SK-N-SH treated with all-trans-retinoic acid at 6 μM for 48 hours (cell line): ENCODE results near the gene SLC38A4.

Source experiments
- ATAC-seq: fragments of 200-7000 bp; cut with Tn5 transposase; 3 replicates; pipeline ENCODE4 v1.9.1; 2020; ENCODE audit warnings: mild to moderate bottlenecking, moderate library complexity
- ARNTL ChIP-seq: fragments of 450-650 bp; formaldehyde crosslinking; IDR thresholded peaks from 2 replicates; pipeline ENCODE4 v1.5.0; 2020; ENCODE audit warnings: low read depth, mild to moderate bottlenecking, moderate library complexity, borderline replicate concordance
- ESRRG ChIP-seq: fragments of 250-450 bp; sonication (Bioruptor Pico); IDR thresholded peaks from 2 replicates; pipeline ENCODE4 v1.6.1; 2021; ENCODE audit warnings: mild to moderate bottlenecking
- GLIS3 ChIP-seq: fragments of 250-450 bp; sonication (Bioruptor Pico); IDR thresholded peaks from 2 replicates; pipeline ENCODE4 v1.5.0; 2020; ENCODE audit warnings: mild to moderate bottlenecking, moderate library complexity
- ISL1 ChIP-seq: fragments of 250-450 bp; sonication (Bioruptor Pico); IDR thresholded peaks from 2 replicates; pipeline ENCODE4 v2.1.2; 2022; ENCODE audit warnings: mild to moderate bottlenecking, moderate library complexity
- OSR1 ChIP-seq: fragments of 250-450 bp; sonication (Bioruptor Pico); IDR thresholded peaks from 2 replicates; pipeline ENCODE4 v1.8.0; 2022; ENCODE audit warnings: moderate library complexity, mild to moderate bottlenecking, inconsistent platforms
- PPARA ChIP-seq: fragments of 250-450 bp; sonication (Bioruptor Pico); IDR thresholded peaks from 2 replicates; pipeline ENCODE4 v1.5.0; 2020; ENCODE audit warnings: mild to moderate bottlenecking, borderline replicate concordance
- RARB ChIP-seq: fragments of 250-450 bp; sonication (Bioruptor Pico); IDR thresholded peaks from 2 replicates; pipeline ENCODE4 v1.8.0; 2021; ENCODE audit warnings: mild to moderate bottlenecking, moderate library complexity
- SNAI2 ChIP-seq: fragments of 250-450 bp; sonication (Bioruptor Pico); IDR thresholded peaks from 2 replicates; pipeline ENCODE4 v1.5.0; 2020; ENCODE audit warnings: mild to moderate bottlenecking, moderate library complexity
- TCF4 ChIP-seq: fragments of 250-450 bp; sonication (Bioruptor Pico); IDR thresholded peaks from 2 replicates; pipeline ENCODE4 v1.8.0; 2021; ENCODE audit warnings: mild to moderate bottlenecking, moderate library complexity, borderline replicate concordance
- TOX ChIP-seq: fragments of 250-450 bp; sonication (Bioruptor Pico); IDR thresholded peaks from 2 replicates; pipeline ENCODE4 v1.8.0; 2021; ENCODE audit warnings: mild to moderate bottlenecking, moderate library complexity, borderline replicate concordance
- ZC3H10 ChIP-seq: fragments of 250-450 bp; sonication (Bioruptor Pico); IDR thresholded peaks from 2 replicates; pipeline ENCODE4 v1.5.1; 2021; ENCODE audit warnings: mild to moderate bottlenecking, moderate library complexity
- ZFP3 ChIP-seq: fragments of 250-450 bp; sonication (Bioruptor Pico); IDR thresholded peaks from 2 replicates; pipeline ENCODE4 v1.5.0; 2020; ENCODE audit warnings: mild to moderate bottlenecking, moderate library complexity
- ZFP30 ChIP-seq: fragments of 450-650 bp; formaldehyde crosslinking; IDR thresholded peaks from 2 replicates; pipeline ENCODE4 v1.5.0; 2022; ENCODE audit warnings: mild to moderate bottlenecking, moderate library complexity
- ZNF70 ChIP-seq: fragments of 450-650 bp; formaldehyde crosslinking; IDR thresholded peaks from 2 replicates; pipeline ENCODE4 v1.5.0; 2020; ENCODE audit warnings: mild to moderate bottlenecking, moderate library complexity
- ZNF8 ChIP-seq: fragments of 450-650 bp; formaldehyde crosslinking; IDR thresholded peaks from 2 replicates; pipeline ENCODE4 v1.5.0; 2020; ENCODE audit warnings: mild to moderate bottlenecking, moderate library complexity
- TF ChIP-seq, protein P1 (sequence below): fragments of 250-450 bp; sonication (Bioruptor Pico); IDR thresholded peaks from 2 replicates; pipeline ENCODE4 v1.5.0; 2020; ENCODE audit warnings: mild to moderate bottlenecking, moderate library complexity
- TF ChIP-seq, protein P2 (sequence below): fragments of 250-450 bp; sonication (Bioruptor Pico); IDR thresholded peaks from 2 replicates; pipeline ENCODE4 v1.5.1; 2021; ENCODE audit warnings: mild to moderate bottlenecking, moderate library complexity
- TF ChIP-seq, protein P3 (sequence below): fragments of 250-450 bp; sonication (Bioruptor Pico); IDR thresholded peaks from 2 replicates; pipeline ENCODE4 v1.5.1; 2020; ENCODE audit warnings: low read depth, mild to moderate bottlenecking, moderate library complexity
- TF ChIP-seq, protein P4 (sequence below): fragments of 250-450 bp; sonication (Bioruptor Pico); IDR thresholded peaks from 2 replicates; pipeline ENCODE4 v1.8.0; 2020; ENCODE audit warnings: mild to moderate bottlenecking, moderate library complexity, borderline replicate concordance

Gene SLC38A4

DNA sequence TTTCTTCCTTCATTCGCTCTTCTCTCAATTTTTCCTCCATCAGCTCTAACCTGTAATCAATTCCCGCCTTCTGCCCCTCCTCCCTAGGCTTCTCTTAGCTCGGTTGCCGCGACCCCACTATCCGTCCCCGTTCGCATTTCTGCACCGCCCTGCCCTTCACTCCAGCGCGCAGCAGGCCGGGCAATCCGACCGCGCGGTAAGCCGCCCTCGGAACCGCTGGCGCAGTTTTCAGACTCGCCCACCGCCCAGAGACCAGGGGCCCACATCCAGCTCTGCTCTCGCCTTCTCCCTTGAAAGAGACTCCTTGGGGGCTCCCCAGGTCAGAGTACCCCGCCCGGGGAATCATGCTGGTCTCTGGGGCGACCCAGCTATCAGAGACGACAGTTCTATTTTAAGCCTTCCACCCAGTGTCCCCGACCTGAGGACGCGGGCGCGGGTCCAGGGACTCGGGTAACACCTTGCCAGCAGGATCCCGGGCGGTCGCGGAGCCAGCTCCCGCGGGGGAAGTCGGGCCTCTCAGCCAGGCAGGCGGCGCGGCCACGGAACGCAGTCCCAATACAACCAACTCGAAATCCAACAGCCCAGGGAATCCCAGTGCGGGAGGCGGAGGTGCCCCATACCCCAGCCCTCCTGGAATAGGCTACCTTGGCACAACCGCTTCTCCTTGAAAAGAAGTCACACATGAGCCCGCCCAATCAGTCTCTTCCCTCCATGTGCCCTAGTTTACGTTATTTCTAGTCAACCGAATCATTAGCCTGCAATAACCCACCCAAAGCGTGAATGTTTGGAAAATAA is 5.7 kb upstream of the SLC38A4 start:
- TF ChIP-seq PPARA (CRISPR knock-in tag): no peak
- TF ChIP-seq RARB: no peak
- no peak for TF ChIP-seq ISL1
- ATAC-seq: peak; percentile 48

DNA sequence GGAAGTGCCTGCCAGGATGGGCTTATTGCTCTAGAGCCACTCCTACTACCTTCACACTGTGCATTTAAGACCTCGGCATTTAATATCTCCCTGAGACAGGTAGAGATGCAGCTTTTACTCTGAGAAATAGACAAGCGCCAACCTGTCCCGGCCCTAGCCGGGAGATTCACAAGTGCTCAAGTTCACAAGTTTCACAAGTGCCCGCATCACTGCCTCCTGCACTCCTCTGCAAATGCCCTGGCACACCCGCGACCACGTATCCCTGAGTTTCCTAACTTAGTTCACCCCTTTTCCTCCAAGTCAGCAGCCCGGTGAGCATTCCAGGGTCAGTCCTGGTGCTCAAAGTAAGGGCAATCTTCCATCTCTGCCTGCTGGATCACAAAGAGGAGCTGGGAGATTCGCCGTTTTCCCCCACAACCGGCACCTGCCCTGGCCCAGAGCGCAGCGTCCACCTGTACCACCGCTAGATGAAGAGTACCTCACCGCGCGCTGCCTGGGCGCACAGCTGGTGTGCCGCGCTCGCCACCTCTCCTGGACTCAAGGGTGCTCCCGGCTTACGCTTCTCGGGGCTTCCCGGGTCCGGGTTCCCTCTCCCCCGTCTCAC is 5.0 kb upstream of the SLC38A4 start:
- peak; percentile 44 for ATAC-seq

DNA sequence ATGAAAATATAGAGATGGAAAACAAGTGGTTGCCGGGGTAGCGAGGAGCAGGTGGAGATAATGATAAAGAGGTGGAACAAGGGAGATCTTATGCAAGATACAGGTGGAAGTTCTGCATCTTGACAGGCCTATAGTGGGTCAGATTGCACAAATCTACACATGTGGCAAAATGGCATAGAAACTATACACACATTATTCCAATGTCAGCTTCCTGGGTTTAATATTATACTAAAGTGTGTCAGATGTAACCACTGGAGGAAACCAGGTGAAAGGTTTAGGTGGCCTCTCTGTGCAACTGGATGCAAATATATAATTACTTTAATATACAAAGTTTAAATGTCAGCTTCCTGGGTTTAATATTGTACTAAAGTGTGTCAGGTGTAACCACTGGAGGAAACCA is 1.1 kb downstream of the SLC38A4 start:
- TF ChIP-seq SNAI2 (no peak), ZFP30 (CRISPR knock-in tag) (no peak), ISL1 (no peak), PPARA (CRISPR knock-in tag) (no peak), ESRRG (CRISPR knock-in tag) (no peak), GLIS3 (CRISPR knock-in tag) (no peak), RARB (no peak), ZFP3 (CRISPR knock-in tag) (no peak), TOX (CRISPR knock-in tag) (no peak), OSR1 (CRISPR knock-in tag) (no peak), ZNF8 (CRISPR knock-in tag) (no peak), ARNTL (no peak), ZNF70 (CRISPR knock-in tag) (no peak)
- TF ChIP-seq, protein P1, sequence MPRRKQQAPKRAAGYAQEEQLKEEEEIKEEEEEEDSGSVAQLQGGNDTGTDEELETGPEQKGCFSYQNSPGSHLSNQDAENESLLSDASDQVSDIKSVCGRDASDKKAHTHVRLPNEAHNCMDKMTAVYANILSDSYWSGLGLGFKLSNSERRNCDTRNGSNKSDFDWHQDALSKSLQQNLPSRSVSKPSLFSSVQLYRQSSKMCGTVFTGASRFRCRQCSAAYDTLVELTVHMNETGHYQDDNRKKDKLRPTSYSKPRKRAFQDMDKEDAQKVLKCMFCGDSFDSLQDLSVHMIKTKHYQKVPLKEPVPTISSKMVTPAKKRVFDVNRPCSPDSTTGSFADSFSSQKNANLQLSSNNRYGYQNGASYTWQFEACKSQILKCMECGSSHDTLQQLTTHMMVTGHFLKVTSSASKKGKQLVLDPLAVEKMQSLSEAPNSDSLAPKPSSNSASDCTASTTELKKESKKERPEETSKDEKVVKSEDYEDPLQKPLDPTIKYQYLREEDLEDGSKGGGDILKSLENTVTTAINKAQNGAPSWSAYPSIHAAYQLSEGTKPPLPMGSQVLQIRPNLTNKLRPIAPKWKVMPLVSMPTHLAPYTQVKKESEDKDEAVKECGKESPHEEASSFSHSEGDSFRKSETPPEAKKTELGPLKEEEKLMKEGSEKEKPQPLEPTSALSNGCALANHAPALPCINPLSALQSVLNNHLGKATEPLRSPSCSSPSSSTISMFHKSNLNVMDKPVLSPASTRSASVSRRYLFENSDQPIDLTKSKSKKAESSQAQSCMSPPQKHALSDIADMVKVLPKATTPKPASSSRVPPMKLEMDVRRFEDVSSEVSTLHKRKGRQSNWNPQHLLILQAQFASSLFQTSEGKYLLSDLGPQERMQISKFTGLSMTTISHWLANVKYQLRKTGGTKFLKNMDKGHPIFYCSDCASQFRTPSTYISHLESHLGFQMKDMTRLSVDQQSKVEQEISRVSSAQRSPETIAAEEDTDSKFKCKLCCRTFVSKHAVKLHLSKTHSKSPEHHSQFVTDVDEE (CRISPR knock-in tag): no peak
- TF ChIP-seq, protein P2, sequence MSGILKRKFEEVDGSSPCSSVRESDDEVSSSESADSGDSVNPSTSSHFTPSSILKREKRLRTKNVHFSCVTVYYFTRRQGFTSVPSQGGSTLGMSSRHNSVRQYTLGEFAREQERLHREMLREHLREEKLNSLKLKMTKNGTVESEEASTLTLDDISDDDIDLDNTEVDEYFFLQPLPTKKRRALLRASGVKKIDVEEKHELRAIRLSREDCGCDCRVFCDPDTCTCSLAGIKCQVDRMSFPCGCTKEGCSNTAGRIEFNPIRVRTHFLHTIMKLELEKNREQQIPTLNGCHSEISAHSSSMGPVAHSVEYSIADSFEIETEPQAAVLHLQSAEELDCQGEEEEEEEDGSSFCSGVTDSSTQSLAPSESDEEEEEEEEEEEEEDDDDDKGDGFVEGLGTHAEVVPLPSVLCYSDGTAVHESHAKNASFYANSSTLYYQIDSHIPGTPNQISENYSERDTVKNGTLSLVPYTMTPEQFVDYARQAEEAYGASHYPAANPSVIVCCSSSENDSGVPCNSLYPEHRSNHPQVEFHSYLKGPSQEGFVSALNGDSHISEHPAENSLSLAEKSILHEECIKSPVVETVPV (CRISPR knock-in tag): no peak
- TF ChIP-seq, all 23 proteins: peak for 0
- ATAC-seq: no peak

More for the DNA sequence above, 5.0 kb upstream of the SLC38A4 start:
- TF ChIP-seq ARNTL (no peak), TCF4 (CRISPR knock-in tag) (no peak), PPARA (CRISPR knock-in tag) (no peak)
- TF ChIP-seq, protein P3, sequence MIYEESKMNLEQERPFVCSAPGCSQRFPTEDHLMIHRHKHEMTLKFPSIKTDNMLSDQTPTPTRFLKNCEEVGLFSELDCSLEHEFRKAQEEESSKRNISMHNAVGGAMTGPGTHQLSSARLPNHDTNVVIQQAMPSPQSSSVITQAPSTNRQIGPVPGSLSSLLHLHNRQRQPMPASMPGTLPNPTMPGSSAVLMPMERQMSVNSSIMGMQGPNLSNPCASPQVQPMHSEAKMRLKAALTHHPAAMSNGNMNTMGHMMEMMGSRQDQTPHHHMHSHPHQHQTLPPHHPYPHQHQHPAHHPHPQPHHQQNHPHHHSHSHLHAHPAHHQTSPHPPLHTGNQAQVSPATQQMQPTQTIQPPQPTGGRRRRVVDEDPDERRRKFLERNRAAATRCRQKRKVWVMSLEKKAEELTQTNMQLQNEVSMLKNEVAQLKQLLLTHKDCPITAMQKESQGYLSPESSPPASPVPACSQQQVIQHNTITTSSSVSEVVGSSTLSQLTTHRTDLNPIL (CRISPR knock-in tag): no peak
- TF ChIP-seq, protein P4, sequence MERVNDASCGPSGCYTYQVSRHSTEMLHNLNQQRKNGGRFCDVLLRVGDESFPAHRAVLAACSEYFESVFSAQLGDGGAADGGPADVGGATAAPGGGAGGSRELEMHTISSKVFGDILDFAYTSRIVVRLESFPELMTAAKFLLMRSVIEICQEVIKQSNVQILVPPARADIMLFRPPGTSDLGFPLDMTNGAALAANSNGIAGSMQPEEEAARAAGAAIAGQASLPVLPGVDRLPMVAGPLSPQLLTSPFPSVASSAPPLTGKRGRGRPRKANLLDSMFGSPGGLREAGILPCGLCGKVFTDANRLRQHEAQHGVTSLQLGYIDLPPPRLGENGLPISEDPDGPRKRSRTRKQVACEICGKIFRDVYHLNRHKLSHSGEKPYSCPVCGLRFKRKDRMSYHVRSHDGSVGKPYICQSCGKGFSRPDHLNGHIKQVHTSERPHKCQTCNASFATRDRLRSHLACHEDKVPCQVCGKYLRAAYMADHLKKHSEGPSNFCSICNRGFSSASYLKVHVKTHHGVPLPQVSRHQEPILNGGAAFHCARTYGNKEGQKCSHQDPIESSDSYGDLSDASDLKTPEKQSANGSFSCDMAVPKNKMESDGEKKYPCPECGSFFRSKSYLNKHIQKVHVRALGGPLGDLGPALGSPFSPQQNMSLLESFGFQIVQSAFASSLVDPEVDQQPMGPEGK (CRISPR knock-in tag): no peak
- TF ChIP-seq, protein P2 (CRISPR knock-in tag): no peak
- TF ChIP-seq, all 23 proteins: peak for 0

DNA sequence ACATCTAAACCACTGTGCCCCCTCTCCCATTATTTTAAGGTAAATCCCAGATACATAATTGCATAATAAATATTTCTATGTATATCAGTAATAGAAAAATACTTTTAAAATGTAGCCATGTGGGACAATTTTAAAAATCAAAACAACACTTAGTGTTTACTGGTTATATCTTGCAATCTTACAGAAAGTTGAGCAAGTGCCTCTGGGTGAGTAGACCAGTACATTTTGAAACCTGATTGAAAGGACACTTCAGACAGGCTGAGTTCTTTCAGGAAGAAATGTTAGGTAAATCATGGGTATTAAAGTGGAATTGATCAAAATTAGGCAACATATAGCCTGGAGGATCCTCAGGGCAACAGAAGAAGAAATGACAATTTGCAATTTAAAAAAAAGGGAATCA is 7.2 kb downstream of the SLC38A4 start:
- TF ChIP-seq ISL1 (no peak), ZFP30 (CRISPR knock-in tag) (no peak), ZNF8 (CRISPR knock-in tag) (no peak), ZC3H10 (no peak), ZNF70 (CRISPR knock-in tag) (no peak), ARNTL (no peak), PPARA (CRISPR knock-in tag) (no peak)
- TF ChIP-seq, protein P1 (CRISPR knock-in tag): no peak
- TF ChIP-seq, protein P3 (CRISPR knock-in tag): no peak
- no peak for ATAC-seq
